CD4-positive, CD25-positive, alpha-beta regulatory T cell (primary cell): ENCODE results near the gene C2orf15. TPM values are rescaled to one million over a fixed set of nuclear protein-coding genes. Genes with fewer than 3 reads are reported as not detected.
A peak's percentile ranks its signal among the peaks of the same experiment; 100 is the strongest.

ENCODE experiments used
- ATAC-seq, 2 donors: fragments of 150-1000 bp; cut with Tn5 transposase; one replicate each; pipeline ENCODE4 v1.10.0; 2021; ENCODE audit warnings: low read depth in 2 of 2, moderate number of reproducible peaks in 2 of 2, moderate library complexity in 1 of 2
- DNase-seq, 3 donors: peaks; one replicate each; pipeline versions ENCODE4 v3.0.0 to v3.0.0-alpha.2; 2012 to 2022; ENCODE audit warnings: mixed read lengths in 1 of 3
- H3K27ac ChIP-seq: one replicate; pipeline ENCODE4 v1.7.0; 2013; ENCODE audit warnings: mild to moderate bottlenecking, low read length; ENCODE audit not compliant: insufficient read depth, poor library complexity, severe bottlenecking
- H3K27me3 ChIP-seq: one replicate; pipeline ENCODE4 v1.7.0; 2013; ENCODE audit warnings: low read length; ENCODE audit not compliant: control insufficient read depth, insufficient read depth
- H3K36me3 ChIP-seq: one replicate; pipeline ENCODE4 v1.7.0; 2013; ENCODE audit warnings: mild to moderate bottlenecking, low read length, moderate library complexity; ENCODE audit not compliant: control insufficient read depth, insufficient read depth
- H3K4me1 ChIP-seq: 2 replicates; pipeline ENCODE4 v1.7.0; 2013; ENCODE audit warnings: mild to moderate bottlenecking, low read length; ENCODE audit not compliant: insufficient read depth, control insufficient read depth, poor library complexity, severe bottlenecking
- H3K4me3 ChIP-seq: one replicate; pipeline ENCODE4 v1.7.0; 2013; ENCODE audit warnings: low read depth, mild to moderate bottlenecking, low read length, moderate library complexity
- H3K9me3 ChIP-seq, 2 experiments: 1 replicate in 1 of 2; 2 replicates in 1 of 2; pipeline ENCODE4 v1.7.0; 2013; ENCODE audit warnings: low read length in 2 of 2, mild to moderate bottlenecking in 1 of 2, moderate library complexity in 1 of 2; ENCODE audit not compliant: control insufficient read depth in 2 of 2
- H3K27ac Mint-ChIP-seq, 3 donors: one replicate each; pipeline ENCODE4 v1.8.0; 2020 to 2022; ENCODE audit warnings: mild to moderate bottlenecking in 3 of 3, mixed read lengths in 3 of 3, moderate library complexity in 2 of 3
- H3K27me3 Mint-ChIP-seq: one replicate; pipeline ENCODE4 v1.8.0; 2022; ENCODE audit warnings: mild to moderate bottlenecking, mixed read lengths
- H3K36me3 Mint-ChIP-seq: one replicate; pipeline ENCODE4 v1.8.0; 2020; ENCODE audit warnings: mixed read lengths
- H3K4me1 Mint-ChIP-seq, 4 donors: one replicate each; pipeline ENCODE4 v1.8.0; 2020 to 2022; ENCODE audit warnings: mixed read lengths in 4 of 4, mild to moderate bottlenecking in 1 of 4
- H3K4me3 Mint-ChIP-seq, 4 donors: one replicate each; pipeline ENCODE4 v1.8.0; 2020 to 2022; ENCODE audit warnings: mild to moderate bottlenecking in 4 of 4, mixed read lengths in 4 of 4, moderate library complexity in 3 of 4
- H3K9me3 Mint-ChIP-seq, 7 donors: one replicate each; pipeline ENCODE4 v1.8.0; 2020 to 2022; ENCODE audit warnings: mixed read lengths in 7 of 7, mild to moderate bottlenecking in 3 of 7, moderate library complexity in 2 of 7
- polyA plus RNA-seq, 4 donors: library from polyadenylated mRNA; unstranded; fragments of 300-500 nt; fragmentation: Illumina TruSeq; gene quantifications; one replicate each; pipeline ENCODE4 v1.2.3, GENCODE V29; 2021
- total RNA-seq: library from RNA; stranded (reverse); gene quantifications from one replicate; pipeline ENCODE4 v1.2.3, GENCODE V29; 2022

The C2orf15 gene, protein sequence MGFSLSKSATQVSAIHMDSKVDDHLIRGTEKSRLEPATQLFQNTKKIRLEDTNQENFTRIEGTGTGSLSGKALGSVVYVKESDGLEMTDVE
- 2.0 TPM for total RNA-seq
- 1 to 10 TPM; 2.1 to 5.4 (median 3.2) TPM for polyA plus RNA-seq

DNA sequence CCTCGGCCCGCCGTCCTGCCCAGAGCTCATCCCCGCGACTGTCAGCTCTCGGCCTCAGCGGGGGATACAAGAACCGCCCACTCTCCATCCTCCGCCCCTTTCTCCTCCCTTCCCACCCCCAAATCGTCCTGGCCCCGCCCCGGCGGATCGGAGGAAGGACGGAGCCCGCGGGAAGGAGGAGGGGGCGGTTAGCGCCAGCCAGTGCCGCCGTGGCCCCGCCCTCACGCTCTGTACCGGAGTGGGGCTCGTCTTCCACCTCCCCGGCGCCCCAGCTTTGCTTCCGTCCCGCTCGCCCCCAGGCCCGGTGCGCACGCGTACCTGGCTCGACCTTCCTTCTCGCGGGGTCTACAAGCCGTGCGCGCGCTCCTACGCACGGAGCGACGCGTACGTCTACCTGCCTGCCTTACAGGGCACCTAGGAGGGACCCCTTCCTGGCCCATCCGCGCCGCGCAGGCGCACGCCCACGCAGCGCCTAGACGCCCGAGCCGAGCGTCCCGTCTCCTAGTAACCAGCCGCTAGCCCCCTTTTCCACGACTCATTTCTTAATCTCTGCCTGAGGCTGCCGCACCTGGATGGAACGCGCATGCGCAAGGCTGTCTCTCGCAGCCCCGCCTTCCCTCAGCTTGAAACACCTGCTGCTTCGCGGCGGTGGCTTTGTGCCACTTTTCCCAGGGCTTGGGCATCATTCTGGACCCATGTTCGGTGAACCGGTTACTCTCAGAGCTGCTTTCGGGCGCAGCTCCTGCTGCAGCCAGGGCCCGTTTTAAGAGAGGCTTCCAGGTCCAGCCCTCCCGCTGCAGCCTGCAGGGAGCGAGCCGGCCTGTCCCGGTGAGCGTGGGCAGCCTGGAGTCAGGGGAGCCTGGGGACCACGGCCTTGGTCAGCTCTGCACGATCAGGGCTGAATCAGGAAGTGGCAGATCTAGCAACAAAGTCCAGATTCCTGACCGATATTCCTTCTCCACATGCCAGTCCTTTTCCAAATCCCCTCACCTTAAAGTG lies at the start of gene C2orf15:
C2orf15 (plus strand) TSS at position 598 of the 999 bp plus-strand sequence. CDS start 8,852 bp downstream, outside the sequence.
- peak; percentile 86 to 89 for ATAC-seq
- H3K4me1 Mint-ChIP-seq = peaks cover 4 to 34% (median 14%) of the 10 kb centered on the region in 4 donors
- peak within 1 kb of the TSS; percentile 93 to 98 (median 96) for H3K4me3 Mint-ChIP-seq

DNA sequence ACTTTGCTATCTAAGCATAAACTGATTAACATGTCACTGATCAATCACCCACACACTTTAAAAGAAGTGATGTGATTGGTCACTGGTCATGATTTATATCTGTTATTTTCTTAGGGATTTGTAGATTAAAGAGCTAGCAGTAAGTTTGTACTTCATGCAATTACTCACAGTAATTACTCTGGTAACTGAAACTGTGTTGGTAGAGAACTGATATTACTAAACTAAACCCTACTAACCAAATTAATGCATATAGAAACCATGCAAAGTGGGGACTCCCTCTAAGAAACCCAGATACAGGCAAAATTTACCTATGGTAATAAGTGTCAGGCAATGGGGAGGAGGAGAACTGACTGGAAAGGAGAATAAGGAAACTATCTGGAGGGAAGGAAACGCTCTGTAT lies 44.8 kb upstream of the C2orf15 start:
- peaks cover 6 to 7% of the 10 kb centered on the region in 2 experiments for H3K9me3 ChIP-seq
- H3K36me3 Mint-ChIP-seq = peaks cover 4% of the 10 kb centered on the region
- peaks cover 0 to 5% (median 0%) of the 10 kb centered on the region in 4 donors for H3K4me1 Mint-ChIP-seq
- no peaks in the 10 kb centered on the region for H3K36me3 ChIP-seq
- no peak overlapping the region for H3K4me3 Mint-ChIP-seq
- H3K4me1 ChIP-seq = no peaks in the 10 kb centered on the region
- ATAC-seq = no peak
- H3K27ac Mint-ChIP-seq = no peak overlapping the region
- no peak for DNase-seq
- H3K9me3 Mint-ChIP-seq = peaks cover 0 to 16% (median 6%) of the 10 kb centered on the region in 7 donors
- no peaks in the 10 kb centered on the region for H3K27me3 Mint-ChIP-seq
- H3K27ac ChIP-seq = no peak overlapping the region
- H3K4me3 ChIP-seq = no peak overlapping the region
- no peaks in the 10 kb centered on the region for H3K27me3 ChIP-seq

More for the DNA sequence above, at the start of gene C2orf15:
- peaks cover 4% of the 10 kb centered on the region for H3K27me3 Mint-ChIP-seq
- Histone ChIP-seq H3K36me3 (no peaks in the 10 kb centered on the region), H3K27ac (peak within 1 kb of the TSS; percentile 94), H3K9me3 (no peaks in the 10 kb centered on the region), H3K4me1 (peaks cover 15% of the 10 kb centered on the region), H3K27me3 (no peaks in the 10 kb centered on the region), H3K4me3 (peak within 1 kb of the TSS; percentile 85)
- H3K9me3 Mint-ChIP-seq = peaks cover 0 to 6% (median 0%) of the 10 kb centered on the region in 7 donors
- peaks cover 11% of the 10 kb centered on the region for H3K36me3 Mint-ChIP-seq
- DNase-seq = peak; percentile 95 to 97 (median 96)
- peak within 1 kb of the TSS; percentile 96 to 98 (median 96) for H3K27ac Mint-ChIP-seq

DNA sequence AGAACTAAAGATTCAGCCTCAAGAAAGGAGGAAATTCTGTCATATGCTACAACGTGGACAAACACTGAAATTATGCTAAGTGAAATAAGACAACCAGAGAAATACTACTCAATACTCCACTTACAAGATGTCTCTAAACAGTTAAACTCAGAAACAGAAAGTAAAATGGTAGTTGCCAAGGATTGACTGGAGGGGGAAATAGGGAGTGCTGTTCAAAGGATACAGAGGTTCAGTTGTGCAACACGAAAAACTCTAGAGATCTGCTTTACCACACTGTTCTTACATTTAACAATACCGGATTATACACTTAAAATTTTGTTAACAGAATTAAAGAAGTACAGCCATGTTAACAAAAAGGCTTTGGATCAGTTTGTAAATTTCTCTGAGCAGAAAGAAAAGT lies 39.8 kb upstream of the C2orf15 start:
- DNase-seq = peak in 1 of 3 donors; percentile 4
- Mint-ChIP-seq H3K36me3 (peaks cover 4% of the 10 kb centered on the region), H3K9me3 (peaks cover 0 to under 1% (median 0%) of the 10 kb centered on the region in 7 donors), H3K4me1 (peaks cover 0 to 11% (median under 1%) of the 10 kb centered on the region in 4 donors), H3K4me3 (no peak overlapping the region), H3K27me3 (no peaks in the 10 kb centered on the region), H3K27ac (peak overlapping the region in 2 of 3 donors; percentile 0 to 3)
- no peak overlapping the region for H3K4me3 ChIP-seq
- no peak for ATAC-seq
- no peaks in the 10 kb centered on the region for H3K9me3 ChIP-seq
- H3K4me1 ChIP-seq = no peaks in the 10 kb centered on the region
- H3K36me3 ChIP-seq = no peaks in the 10 kb centered on the region
- no peaks in the 10 kb centered on the region for H3K27me3 ChIP-seq
- no peak overlapping the region for H3K27ac ChIP-seq

DNA sequence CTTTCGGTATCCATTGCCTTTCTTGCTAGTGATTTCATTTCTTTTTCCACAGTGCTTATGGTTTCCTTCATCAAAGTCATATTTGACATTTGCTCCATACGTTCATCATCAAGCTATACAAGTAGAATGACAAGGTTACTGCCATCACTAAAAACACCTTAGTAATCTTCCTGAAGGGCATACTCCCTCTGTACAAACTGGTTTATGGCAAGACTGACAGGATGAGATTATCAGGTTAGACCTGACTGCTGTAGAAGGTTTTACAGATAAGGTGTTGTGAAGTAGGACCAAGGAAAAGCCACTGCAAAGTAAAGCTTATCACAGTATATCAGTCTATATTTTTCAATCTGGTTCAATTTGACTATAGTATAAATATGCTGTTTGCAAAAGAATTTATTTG lies 37.5 kb upstream of the C2orf15 start:
- no peak overlapping the region for H3K4me3 Mint-ChIP-seq
- H3K36me3 Mint-ChIP-seq = peaks cover 4% of the 10 kb centered on the region
- Histone ChIP-seq H3K4me3 (no peak overlapping the region), H3K36me3 (no peaks in the 10 kb centered on the region), H3K4me1 (no peaks in the 10 kb centered on the region), H3K9me3 (no peaks in the 10 kb centered on the region), H3K27me3 (no peaks in the 10 kb centered on the region), H3K27ac (no peak overlapping the region)
- H3K9me3 Mint-ChIP-seq = no peaks in the 10 kb centered on the region
- H3K27ac Mint-ChIP-seq = no peak overlapping the region
- ATAC-seq (no peak), DNase-seq (no peak)
- no peaks in the 10 kb centered on the region for H3K27me3 Mint-ChIP-seq
- H3K4me1 Mint-ChIP-seq = peaks cover 0 to 11% (median under 1%) of the 10 kb centered on the region in 4 donors

DNA sequence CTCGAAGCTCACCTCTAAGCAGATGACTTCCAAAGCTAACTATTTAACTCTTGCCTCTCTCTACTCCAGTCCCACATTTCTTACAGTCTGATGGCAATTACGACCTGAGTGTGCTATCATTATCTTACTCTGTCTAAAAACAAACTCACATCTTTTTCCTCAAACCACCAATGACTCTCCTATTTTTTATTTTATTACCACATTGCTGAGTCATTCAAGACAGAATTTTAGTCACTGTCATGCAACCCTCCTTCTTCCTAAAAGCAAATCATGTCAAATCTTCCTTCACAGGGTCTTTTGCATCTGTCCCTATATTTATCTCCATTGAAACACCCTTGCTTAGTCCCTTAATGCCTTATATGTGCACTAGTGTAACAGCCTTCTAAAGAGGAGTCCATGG lies 34.6 kb upstream of the C2orf15 start:
- Histone ChIP-seq H3K4me3 (no peak overlapping the region), H3K9me3 (no peaks in the 10 kb centered on the region), H3K27ac (no peak overlapping the region), H3K4me1 (no peaks in the 10 kb centered on the region), H3K36me3 (no peaks in the 10 kb centered on the region), H3K27me3 (peaks cover 2% of the 10 kb centered on the region)
- Mint-ChIP-seq H3K4me1 (peaks cover 0 to 4% (median under 1%) of the 10 kb centered on the region in 4 donors), H3K27ac (no peak overlapping the region), H3K9me3 (no peaks in the 10 kb centered on the region), H3K4me3 (no peak overlapping the region), H3K27me3 (peaks cover 5% of the 10 kb centered on the region), H3K36me3 (peaks cover 4% of the 10 kb centered on the region)
- DNase-seq = no peak
- ATAC-seq = no peak

DNA sequence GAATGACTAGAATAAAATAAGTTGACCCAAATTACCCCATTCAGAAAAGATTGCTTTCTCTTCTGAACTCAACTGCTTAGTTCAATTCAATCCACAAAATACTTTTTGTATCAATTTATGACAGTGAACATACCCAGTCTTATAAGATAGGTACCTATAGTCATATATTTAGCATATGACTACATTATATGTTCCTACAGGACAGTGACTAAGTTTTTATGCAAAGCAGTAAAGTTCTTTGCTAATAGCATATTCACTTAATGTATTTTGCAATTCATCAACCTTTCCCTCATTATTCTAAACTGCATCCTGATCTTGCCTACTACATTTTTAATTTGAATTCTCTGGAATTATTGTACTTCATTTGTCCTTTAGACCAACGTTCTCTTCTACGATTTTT lies 30.3 kb upstream of the C2orf15 start:
- Mint-ChIP-seq H3K27me3 (peaks cover 10% of the 10 kb centered on the region), H3K4me3 (no peak overlapping the region), H3K4me1 (no peaks in the 10 kb centered on the region), H3K27ac (no peak overlapping the region), H3K36me3 (no peaks in the 10 kb centered on the region), H3K9me3 (no peaks in the 10 kb centered on the region)
- no peak for DNase-seq
- Histone ChIP-seq H3K4me1 (no peaks in the 10 kb centered on the region), H3K36me3 (no peaks in the 10 kb centered on the region), H3K4me3 (no peak overlapping the region), H3K9me3 (no peaks in the 10 kb centered on the region), H3K27ac (no peak overlapping the region), H3K27me3 (peaks cover 2% of the 10 kb centered on the region)
- ATAC-seq = no peak

DNA sequence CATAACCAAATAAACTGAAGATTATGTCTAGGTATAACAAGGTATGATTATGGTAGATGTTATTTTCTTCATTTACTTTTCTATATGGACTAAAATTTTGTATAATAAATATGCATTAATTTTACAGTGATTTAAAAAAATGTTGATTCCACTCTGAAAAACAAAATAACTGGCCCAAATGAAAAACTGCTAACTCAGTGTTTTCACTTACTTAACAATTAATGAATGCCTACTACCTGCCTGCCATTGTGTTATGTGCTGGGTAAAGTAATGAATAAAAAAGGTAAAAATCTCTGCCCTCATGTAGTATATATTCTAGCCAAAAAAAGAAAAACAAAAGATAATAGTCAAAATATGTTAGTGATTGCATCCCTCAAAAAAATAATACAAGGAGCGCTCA lies 29.6 kb upstream of the C2orf15 start:
- ATAC-seq (no peak), DNase-seq (no peak)
- Histone ChIP-seq H3K4me1 (no peaks in the 10 kb centered on the region), H3K27me3 (peaks cover 2% of the 10 kb centered on the region), H3K36me3 (no peaks in the 10 kb centered on the region), H3K9me3 (no peaks in the 10 kb centered on the region), H3K4me3 (no peak overlapping the region), H3K27ac (no peak overlapping the region)
- Mint-ChIP-seq H3K4me3 (no peak overlapping the region), H3K4me1 (no peaks in the 10 kb centered on the region), H3K27ac (no peak overlapping the region), H3K36me3 (no peaks in the 10 kb centered on the region), H3K9me3 (no peaks in the 10 kb centered on the region), H3K27me3 (peaks cover 10% of the 10 kb centered on the region)
